OCI-LY3 (cell line): ENCODE results near the gene PDE4D.

Experiments
- EZH2phosphoT487 ChIP-seq: fragments of 200-600 bp; shearing (Covaris generic); IDR thresholded peaks from 2 replicates; pipeline ENCODE4 v1.6.1; 2018; ENCODE audit warnings: antibody characterized with exemption, mixed run types, low read depth
- TF ChIP-seq, protein P1 (sequence below): fragments of 200-600, 300-600 bp; sonication (generic); IDR thresholded peaks from 2 replicates; pipeline ENCODE4 v1.5.1; 2014; ENCODE audit warnings: antibody characterized with exemption, low read length, low read depth

DNA sequence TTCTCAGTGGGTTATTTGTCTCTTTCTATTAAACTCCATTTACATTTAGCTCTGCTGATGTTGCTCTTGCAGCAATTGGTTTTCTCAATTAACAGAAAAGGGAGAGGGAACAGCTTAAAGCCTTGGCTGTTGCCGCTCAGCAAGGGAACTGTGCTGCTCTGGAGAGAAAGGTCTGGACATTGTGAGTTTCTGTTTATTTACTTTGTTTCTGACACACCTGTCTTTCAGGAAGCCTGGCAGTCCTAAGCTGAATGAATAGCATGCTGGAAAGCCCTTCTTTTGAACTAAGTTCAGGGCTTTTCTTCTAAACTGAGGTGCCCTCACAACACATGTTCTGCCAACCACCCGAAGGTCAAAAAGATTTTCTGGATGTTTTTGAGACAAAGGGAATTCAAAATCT lies 491.9 kb downstream of the PDE4D start:
- TF ChIP-seq, protein P1, sequence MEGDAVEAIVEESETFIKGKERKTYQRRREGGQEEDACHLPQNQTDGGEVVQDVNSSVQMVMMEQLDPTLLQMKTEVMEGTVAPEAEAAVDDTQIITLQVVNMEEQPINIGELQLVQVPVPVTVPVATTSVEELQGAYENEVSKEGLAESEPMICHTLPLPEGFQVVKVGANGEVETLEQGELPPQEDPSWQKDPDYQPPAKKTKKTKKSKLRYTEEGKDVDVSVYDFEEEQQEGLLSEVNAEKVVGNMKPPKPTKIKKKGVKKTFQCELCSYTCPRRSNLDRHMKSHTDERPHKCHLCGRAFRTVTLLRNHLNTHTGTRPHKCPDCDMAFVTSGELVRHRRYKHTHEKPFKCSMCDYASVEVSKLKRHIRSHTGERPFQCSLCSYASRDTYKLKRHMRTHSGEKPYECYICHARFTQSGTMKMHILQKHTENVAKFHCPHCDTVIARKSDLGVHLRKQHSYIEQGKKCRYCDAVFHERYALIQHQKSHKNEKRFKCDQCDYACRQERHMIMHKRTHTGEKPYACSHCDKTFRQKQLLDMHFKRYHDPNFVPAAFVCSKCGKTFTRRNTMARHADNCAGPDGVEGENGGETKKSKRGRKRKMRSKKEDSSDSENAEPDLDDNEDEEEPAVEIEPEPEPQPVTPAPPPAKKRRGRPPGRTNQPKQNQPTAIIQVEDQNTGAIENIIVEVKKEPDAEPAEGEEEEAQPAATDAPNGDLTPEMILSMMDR: no peak
- no peak for TF ChIP-seq EZH2phosphoT487
